Measurements from ENCODE around the gene DQX1. TPM values are rescaled to one million over a fixed set of nuclear protein-coding genes. Genes with fewer than 3 reads are reported as not detected.

DQX1 gene
- total and polyA plus RNA-seq, 9 of the 15 experiments (the other 6 are each of a cell fraction or from before 2014, with no cell fraction given), result 0.04 to 0.38 (median 0.18) TPM; not detected in 1

- TF ChIP-seq DDX20 (tag; IDR thresholded peaks at IDR 0.05; ENCODE audit: low read depth) (no peak), ZNF583 (CRISPR knock-in tag; IDR thresholded peaks at IDR 0.05) (0 out of 2 replicates have a peak, but pooled peaks have one; percentile 61), ATF4 (CRISPR knock-in tag; IDR thresholded peaks at IDR 0.05) (peak; percentile 51), DIDO1 (tag; IDR thresholded peaks at IDR 0.05; ENCODE audit: low read depth) (peak; percentile 95), ZFX (CRISPR knock-in tag; IDR thresholded peaks at IDR 0.05) (peak; percentile 91), REST (IDR thresholded peaks at IDR 0.05; ENCODE audit: borderline replicate concordance) (peak; percentile 22; the same call in 1 of the 2 replicates), REST (CRISPR knock-in tag; IDR thresholded peaks at IDR 0.05; ENCODE audit: low read depth) (0 out of 2 replicates have a peak, but pooled peaks have one; percentile 80), HDAC3 (IDR thresholded peaks at IDR 0.05; ENCODE audit: borderline replicate concordance, partially characterized antibody) (no peak), RREB1 (CRISPR knock-in tag; IDR thresholded peaks at IDR 0.05) (0 out of 2 replicates have a peak, but pooled peaks have one; percentile 8), GATA2 (CRISPR knock-in tag; IDR thresholded peaks at IDR 0.05) (no peak), MTA3 (IDR thresholded peaks at IDR 0.05; ENCODE audit: borderline replicate concordance) (peak; percentile 84; the same call in 1 of the 2 replicates), ZNF785 (CRISPR knock-in tag; IDR thresholded peaks at IDR 0.05) (no peak)
These were observed 53.7 kb downstream of the DQX1 start, which contains the start of gene MRPL53 (continued) for GRCh38 chr2:74472086-74472944.

All from K562 (cell line).